Measurements from ENCODE around the gene POC5. TPM values are rescaled to one million over a fixed set of nuclear protein-coding genes. Genes with fewer than 3 reads are reported as not detected.

Gene POC5
- total and polyA plus RNA-seq, 2 of the 4 experiments (the other 2 are of a cell fraction) = 6.6 to 12.9 TPM

DNA sequence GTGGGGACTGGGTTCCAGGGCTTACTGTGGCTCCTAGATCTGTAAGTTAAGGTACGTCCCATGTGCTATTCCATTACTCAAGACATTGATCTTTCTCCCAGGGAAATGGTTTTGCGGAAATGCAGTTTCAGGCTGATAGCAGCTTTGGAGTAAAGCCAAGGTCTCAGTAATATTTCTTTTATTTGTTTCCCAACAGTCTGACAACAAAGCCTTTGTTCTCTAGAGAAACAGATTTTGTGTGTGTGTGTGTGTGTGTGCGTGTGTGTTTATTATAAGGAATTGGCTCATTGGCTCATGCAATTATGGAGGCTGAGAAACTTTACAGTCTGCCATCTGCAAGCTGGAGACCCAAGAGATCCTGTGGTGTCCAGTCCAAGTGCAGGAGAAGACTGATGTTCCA, 12.1 kb upstream of the POC5 start:
- Histone ChIP-seq H3K79me1 (ENCODE audit: low read depth in 1 of 2, low read length in 2 of 2) (no peaks in the 10 kb centered on the region), H4K91ac (ENCODE audit: insufficient read depth, low read depth, low read length) (no peak overlapping the region), H3K14ac (replicated peaks; ENCODE audit: low read depth, low read length) (no peak overlapping the region), H3K4ac (ENCODE audit: low read depth, low read length) (no peak overlapping the region), H2BK120ac (ENCODE audit: low read depth, low read length) (no peak overlapping the region), H3K4me1 (ENCODE audit: control insufficient read depth, insufficient read depth, low read length) (no peaks in the 10 kb centered on the region), H2AK5ac (ENCODE audit: low read depth, low read length) (no peak overlapping the region), H3K4me2 (ENCODE audit: low read depth, low read length) (no peak overlapping the region), H3K27me3 (ENCODE audit: control insufficient read depth, insufficient read depth, low read length) (no peaks in the 10 kb centered on the region; the same call in 1 of the 2 replicates), H2BK20ac (ENCODE audit: low read depth, low read length) (no peak overlapping the region), H4K20me1 (ENCODE audit: insufficient read depth, low read length) (no peaks in the 10 kb centered on the region), H3K56ac (ENCODE audit: extremely low read depth, insufficient read depth, low read length) (no peak overlapping the region), H3K4me3 (ENCODE audit: insufficient read depth, low read depth, low read length) (no peak overlapping the region), H4K8ac (ENCODE audit: low read depth in 2 of 2, low read length in 2 of 2) (no peak overlapping the region), H2BK15ac (ENCODE audit: low read depth, low read length) (no peak overlapping the region), H3K9me3 (ENCODE audit: control insufficient read depth, insufficient read depth, low read length) (0 out of 2 replicates have a peak, but pooled peaks cover 2% of the 10 kb centered on the region), H3K18ac (ENCODE audit: low read depth, low read length) (no peak overlapping the region), H4K5ac (ENCODE audit: low read depth, low read length) (no peak overlapping the region), H2AK9ac (replicated peaks; ENCODE audit: low read depth, low read length, poor library complexity) (no peak overlapping the region), H3K23ac (ENCODE audit: low read depth, low read length) (no peak overlapping the region), H2AFZ (replicated peaks; ENCODE audit: low read length, poor library complexity) (no peak overlapping the region), H3K9ac (ENCODE audit: low read depth, low read length) (no peak overlapping the region), H3K36me3 (ENCODE audit: control insufficient read depth, insufficient read depth, low read length) (no peaks in the 10 kb centered on the region), H3K9me1 (ENCODE audit: insufficient read depth, low read length) (no peaks in the 10 kb centered on the region), H2BK5ac (ENCODE audit: low read depth, low read length, poor library complexity, severe bottlenecking) (no peak overlapping the region), H3K27ac (ENCODE audit: insufficient read depth, low read length) (no peak overlapping the region)
- WGBS, 2 experiments (ENCODE audit: extremely low coverage in 2 of 2, insufficient read length in 1 of 2) = no CpG with 5 or more reads among the region's 3 CpGs
- dilution Hi-C loops (cut with HindIII; ENCODE audit: low sequenced_read_pairs, unreplicated experiment) (no loop called here), in situ Hi-C loops (cut with MboI; ENCODE audit: low sequenced_read_pairs) (no loop called here), intact Hi-C loops (cut with micrococcal nuclease) (no loop called here)
- ATAC-seq (ENCODE audit: low read depth) (no peak), DNase-seq (no peak)
- BruUV-seq (replicated peaks) = no TSS peak
- CTCF ChIA-PET = no interaction called here
- POLR2A ChIA-PET (ENCODE audit: unreplicated experiment) = no interaction called here
- no peak for TF ChIP-seq NFE2L2 (IDR thresholded peaks at IDR 0.05; ENCODE audit: low read depth, low read length)
- TF ChIP-seq, protein P1, sequence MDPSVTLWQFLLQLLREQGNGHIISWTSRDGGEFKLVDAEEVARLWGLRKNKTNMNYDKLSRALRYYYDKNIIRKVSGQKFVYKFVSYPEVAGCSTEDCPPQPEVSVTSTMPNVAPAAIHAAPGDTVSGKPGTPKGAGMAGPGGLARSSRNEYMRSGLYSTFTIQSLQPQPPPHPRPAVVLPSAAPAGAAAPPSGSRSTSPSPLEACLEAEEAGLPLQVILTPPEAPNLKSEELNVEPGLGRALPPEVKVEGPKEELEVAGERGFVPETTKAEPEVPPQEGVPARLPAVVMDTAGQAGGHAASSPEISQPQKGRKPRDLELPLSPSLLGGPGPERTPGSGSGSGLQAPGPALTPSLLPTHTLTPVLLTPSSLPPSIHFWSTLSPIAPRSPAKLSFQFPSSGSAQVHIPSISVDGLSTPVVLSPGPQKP (IDR thresholded peaks at IDR 0.05; ENCODE audit: borderline replicate concordance, low read depth, low read length) = no peak
- TF ChIP-seq RCOR1 (IDR thresholded peaks at IDR 0.05; ENCODE audit: insufficient replicate concordance, low read length) = no peak
- no peak for TF ChIP-seq RAD21 (IDR thresholded peaks at IDR 0.05; ENCODE audit: low read length)

Data from IMR-90 (cell line).